GM10248 (cell line): Measurements from ENCODE around the gene MSI2.
"Not testable (repeated sequence)": the region's sequence is repeated elsewhere in the genome, so short reads cannot be mapped to it uniquely, and the experiment has no call there.

Source experiments
- CTCF ChIA-PET: fragments of 300-600 bp; sonication (Branson Sonifier 250); formaldehyde crosslinking; extraction: SDS; loops from one replicate; lab custom pipeline; 2021; ENCODE audit warnings: antibody characterized with exemption; lab: Yijun Ruan, JAX
- POLR2A ChIA-PET: fragments of 350-650 bp; sonication (Branson Sonifier 250); formaldehyde crosslinking; extraction: SDS; loops from one replicate; lab custom pipeline; 2020; ENCODE audit warnings: antibody characterized with exemption; lab: Yijun Ruan, JAX
- DNase-seq: peaks from one replicate; pipeline ENCODE4 v3.0.0; 2012; ENCODE audit errors: extremely low spot score
- TF ChIP-seq, protein P1 (sequence below): IDR thresholded peaks from 2 replicates; pipeline ENCODE4 v1.5.1; 2012; ENCODE audit warnings: mild to moderate bottlenecking, low read depth; ENCODE audit errors: extremely low read depth, missing control alignments, control extremely low read depth

MSI2 gene

DNA sequence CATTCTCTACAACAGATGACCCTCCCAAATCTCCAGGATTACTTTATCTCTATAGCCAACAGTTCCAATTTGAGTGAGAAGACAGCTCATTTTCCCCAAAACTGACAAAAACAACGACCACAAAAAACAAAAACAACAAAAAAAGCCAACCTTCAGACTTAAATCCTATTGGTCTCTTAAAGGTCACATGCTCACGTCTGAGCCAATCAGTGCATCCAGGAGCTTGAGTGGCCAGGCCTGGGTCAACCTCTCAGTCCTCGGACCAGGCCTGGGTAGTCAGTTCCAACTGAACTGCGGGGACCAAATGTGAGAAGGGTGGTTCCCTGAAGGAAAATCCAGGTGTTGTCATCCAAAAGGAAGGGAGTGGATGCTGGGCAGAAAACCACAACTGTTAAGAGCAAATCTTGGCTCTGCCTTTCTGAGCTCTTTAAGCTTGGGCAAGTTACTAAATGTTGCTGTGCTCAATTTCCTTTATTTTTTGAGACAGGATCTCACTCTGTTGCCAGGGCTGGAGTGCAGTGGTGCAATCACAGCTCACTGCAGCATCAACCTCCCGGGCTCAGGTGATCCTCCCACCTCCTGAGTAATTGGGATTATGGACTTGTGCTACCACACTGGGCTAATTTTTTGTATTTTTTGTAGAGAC is 43.0 kb upstream of the MSI2 start:
- TF ChIP-seq, protein P1, sequence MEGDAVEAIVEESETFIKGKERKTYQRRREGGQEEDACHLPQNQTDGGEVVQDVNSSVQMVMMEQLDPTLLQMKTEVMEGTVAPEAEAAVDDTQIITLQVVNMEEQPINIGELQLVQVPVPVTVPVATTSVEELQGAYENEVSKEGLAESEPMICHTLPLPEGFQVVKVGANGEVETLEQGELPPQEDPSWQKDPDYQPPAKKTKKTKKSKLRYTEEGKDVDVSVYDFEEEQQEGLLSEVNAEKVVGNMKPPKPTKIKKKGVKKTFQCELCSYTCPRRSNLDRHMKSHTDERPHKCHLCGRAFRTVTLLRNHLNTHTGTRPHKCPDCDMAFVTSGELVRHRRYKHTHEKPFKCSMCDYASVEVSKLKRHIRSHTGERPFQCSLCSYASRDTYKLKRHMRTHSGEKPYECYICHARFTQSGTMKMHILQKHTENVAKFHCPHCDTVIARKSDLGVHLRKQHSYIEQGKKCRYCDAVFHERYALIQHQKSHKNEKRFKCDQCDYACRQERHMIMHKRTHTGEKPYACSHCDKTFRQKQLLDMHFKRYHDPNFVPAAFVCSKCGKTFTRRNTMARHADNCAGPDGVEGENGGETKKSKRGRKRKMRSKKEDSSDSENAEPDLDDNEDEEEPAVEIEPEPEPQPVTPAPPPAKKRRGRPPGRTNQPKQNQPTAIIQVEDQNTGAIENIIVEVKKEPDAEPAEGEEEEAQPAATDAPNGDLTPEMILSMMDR = no peak
- no peak for DNase-seq
- ChIA-PET CTCF (interaction anchor here (1.1 to 1.8 kb wide), 2 partner anchors 13 to 30 kb away, joined by 3 to 10 read pairs; no protein-coding TSS in a partner anchor), POLR2A (no interaction called here)

- TF ChIP-seq, protein P1 = no peak
- CTCF ChIA-PET = interaction anchor here (0.9 kb wide), 1 partner anchor 28 kb away, joined by 3 read pairs; no protein-coding TSS in a partner anchor
- POLR2A ChIA-PET = no interaction called here
- DNase-seq = no peak
Observed at GRCh38 chr17:57215317-57215716, 41.0 kb upstream of the MSI2 start.

DNA sequence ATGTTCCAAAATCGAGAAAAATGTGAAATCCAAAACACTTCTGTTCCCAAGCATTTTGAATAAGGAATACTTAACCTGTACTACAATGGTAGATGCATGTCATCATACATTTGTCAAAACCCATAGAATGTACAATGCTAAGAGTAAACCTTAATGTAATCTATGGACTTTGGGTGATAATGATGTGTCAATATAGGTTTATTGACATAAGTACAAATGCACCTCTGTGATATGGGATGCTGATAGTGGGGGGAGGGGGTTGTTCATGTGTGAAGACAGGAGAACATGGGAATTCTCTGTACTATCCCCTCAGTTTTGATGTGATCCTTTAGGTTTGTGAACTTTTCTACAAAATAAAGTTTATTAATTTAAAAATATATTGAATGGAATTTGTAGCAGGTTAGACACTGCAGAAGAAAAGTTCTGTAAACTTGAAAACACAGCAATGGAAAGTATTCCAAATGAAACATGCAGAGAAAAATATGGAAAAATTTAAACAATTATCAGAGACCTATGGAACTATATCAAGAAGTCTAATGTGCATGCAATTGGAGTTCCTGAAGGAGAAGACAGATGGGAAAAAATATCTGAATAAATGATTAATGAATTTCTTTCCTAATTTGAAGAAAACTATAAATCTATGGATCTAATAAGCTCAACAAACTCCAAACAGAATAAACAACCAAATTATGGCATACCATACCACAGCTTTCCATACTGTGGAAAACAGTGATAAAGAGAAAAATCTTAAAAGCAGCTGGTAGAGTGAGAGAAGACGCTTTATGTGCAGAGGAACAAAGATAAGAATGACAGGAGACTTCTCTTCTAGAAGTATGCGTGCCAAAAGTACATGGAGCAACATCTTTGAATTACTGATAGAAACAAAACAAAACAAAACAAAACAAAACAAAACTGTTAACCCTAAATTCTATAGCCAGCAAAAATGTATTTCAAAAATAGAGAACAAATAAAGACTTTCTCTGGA is 34.7 kb upstream of the MSI2 start:
- DNase-seq = no peak
- POLR2A ChIA-PET = no interaction called here
- CTCF ChIA-PET = interaction anchor here (0.7 kb wide), 1 partner anchor 17 kb away, joined by 3 read pairs; no protein-coding TSS in a partner anchor
- TF ChIP-seq, protein P1 = no peak

- CTCF ChIA-PET, DNase-seq, POLR2A ChIA-PET: not testable (repeated sequence)
Observed at GRCh38 chr17:57222422-57222821, 33.9 kb upstream of the MSI2 start.

GRCh38 chr17:57225127-57225526 is 31.2 kb upstream of the MSI2 start:
- TF ChIP-seq, protein P1 = no peak
- DNase-seq = no peak
- ChIA-PET POLR2A (no interaction called here), CTCF (interaction anchor here (1.0 to 1.2 kb wide), 2 partner anchors 18 to 523 kb away, joined by 3 read pairs; no protein-coding TSS in a partner anchor)

DNA sequence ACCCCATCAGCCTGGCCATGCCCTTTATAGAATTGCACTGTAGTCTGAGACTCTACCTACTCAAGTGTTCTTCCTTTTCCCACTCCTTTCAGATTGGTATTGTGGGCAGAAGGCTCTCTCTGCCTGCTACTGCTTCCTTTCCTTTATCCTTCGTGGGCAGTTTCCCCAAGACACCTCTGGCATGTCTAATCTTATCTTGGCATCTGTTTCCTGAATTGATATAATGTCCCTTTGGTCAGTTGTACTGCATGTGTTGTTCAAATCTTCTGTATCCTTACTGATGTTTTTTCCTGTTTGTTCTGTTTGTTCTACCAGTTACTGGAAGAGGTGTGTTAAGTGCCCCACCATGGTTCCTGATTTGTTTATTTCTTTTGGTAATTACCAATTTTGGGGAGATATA is 29.5 kb upstream of the MSI2 start:
- ChIA-PET POLR2A (no interaction called here), CTCF (interaction anchor here (2.5 kb wide), 1 partner anchor 17 kb away, joined by 16 read pairs; no protein-coding TSS in a partner anchor)
- no peak for DNase-seq
- TF ChIP-seq, protein P1 = no peak

DNA sequence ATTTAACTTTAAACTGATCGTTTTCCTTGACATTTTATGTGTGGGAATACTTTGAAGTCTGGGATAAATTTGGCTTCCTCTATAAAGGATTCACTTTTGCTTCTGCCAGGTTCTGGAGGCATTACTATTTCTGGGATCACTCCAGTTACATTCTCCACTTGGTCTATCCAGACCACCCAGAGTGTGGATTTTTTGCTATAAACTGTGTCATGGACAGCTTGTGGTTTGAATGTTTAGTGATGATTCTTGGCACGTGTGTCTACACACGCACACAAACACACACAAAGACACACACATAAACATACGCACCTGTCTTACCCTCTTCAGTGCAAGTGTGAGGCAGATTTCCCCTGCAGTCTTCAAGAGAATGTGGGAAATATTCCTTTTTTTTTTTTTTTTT is 27.4 kb upstream of the MSI2 start:
- TF ChIP-seq, protein P1 = no peak
- ChIA-PET POLR2A (no interaction called here), CTCF (interaction anchor here (1.4 to 2.5 kb wide), 4 partner anchors 13 to 444 kb away, joined by 3 to 16 read pairs (median 10); no protein-coding TSS in a partner anchor)
- DNase-seq = no peak
